Prostate gland (tissue), 2 donors: ENCODE data around the gene KLC4.

Experiments
- POLR2A ChIP-seq: fragments of 450-650 bp; IDR thresholded peaks from one replicate; pipeline ENCODE4 v1.6.1; 2016; ENCODE audit warnings: antibody characterized with exemption, mild to moderate bottlenecking
- POLR2AphosphoS5 ChIP-seq: sonication (generic); formaldehyde crosslinking; IDR thresholded peaks from one replicate; pipeline ENCODE4 v1.6.1; 2017; ENCODE audit warnings: antibody characterized with exemption
- TF ChIP-seq, protein P1 (sequence below), 4 experiments: fragments of 200-600 bp in 2 of 4; fragments of 450-650 bp in 2 of 4; sonication (generic) in 2 of 4; IDR thresholded peaks; 1 replicate in 3 of 4; 2 replicates in 1 of 4; pipeline ENCODE4 v1.5.1; 2016 to 2019; ENCODE audit warnings: antibody characterized with exemption in 4 of 4, mild to moderate bottlenecking in 2 of 4, moderate library complexity in 2 of 4

DNA sequence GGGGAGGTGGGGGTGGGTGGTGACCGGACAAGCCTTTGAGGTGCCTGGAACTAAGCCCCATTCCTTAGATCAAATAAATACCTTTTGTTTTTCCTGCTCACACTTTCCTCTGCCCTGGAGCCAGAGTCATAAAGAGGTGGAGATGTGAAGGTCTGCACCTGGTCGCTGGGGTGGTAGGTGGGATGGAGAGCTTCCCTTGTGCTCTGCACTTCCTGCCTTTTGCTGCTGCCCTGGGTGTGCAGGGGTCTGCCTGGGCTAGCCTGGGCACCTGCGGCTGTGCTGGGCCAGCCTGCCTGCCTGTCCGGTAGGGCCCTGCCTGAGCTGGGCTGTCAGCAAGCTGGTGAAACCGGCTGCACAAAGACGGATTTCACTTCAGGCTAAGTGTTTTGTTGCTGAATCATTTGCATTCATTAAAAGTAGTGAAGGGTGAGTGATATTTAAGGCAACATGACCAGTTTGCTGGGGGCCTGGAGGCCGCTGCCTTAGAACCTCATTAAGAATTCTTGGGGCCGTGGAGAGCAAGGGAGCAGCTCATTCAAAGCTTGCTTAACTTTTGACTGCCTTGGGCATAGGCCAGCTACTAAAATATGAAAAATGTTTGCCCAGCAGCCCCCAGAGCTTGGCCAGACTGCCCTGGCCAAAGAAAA, 37.1 kb downstream of the KLC4 start:
- TF ChIP-seq, protein P1, sequence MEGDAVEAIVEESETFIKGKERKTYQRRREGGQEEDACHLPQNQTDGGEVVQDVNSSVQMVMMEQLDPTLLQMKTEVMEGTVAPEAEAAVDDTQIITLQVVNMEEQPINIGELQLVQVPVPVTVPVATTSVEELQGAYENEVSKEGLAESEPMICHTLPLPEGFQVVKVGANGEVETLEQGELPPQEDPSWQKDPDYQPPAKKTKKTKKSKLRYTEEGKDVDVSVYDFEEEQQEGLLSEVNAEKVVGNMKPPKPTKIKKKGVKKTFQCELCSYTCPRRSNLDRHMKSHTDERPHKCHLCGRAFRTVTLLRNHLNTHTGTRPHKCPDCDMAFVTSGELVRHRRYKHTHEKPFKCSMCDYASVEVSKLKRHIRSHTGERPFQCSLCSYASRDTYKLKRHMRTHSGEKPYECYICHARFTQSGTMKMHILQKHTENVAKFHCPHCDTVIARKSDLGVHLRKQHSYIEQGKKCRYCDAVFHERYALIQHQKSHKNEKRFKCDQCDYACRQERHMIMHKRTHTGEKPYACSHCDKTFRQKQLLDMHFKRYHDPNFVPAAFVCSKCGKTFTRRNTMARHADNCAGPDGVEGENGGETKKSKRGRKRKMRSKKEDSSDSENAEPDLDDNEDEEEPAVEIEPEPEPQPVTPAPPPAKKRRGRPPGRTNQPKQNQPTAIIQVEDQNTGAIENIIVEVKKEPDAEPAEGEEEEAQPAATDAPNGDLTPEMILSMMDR (IDR thresholded peaks at IDR 0.05), result no peak
- TF ChIP-seq POLR2A, result no peak
- peak; percentile 75 for TF ChIP-seq POLR2AphosphoS5
